Naive thymus-derived CD4-positive, alpha-beta T cell (primary cell): ENCODE data around the gene TMPO. TPM values are rescaled to one million over a fixed set of nuclear protein-coding genes. Genes with fewer than 3 reads are reported as not detected.

Source experiments
- ATAC-seq: fragments of 150-1000 bp; cut with Tn5 transposase; 2 replicates; pipeline ENCODE4 v1.10.0; 2021; ENCODE audit warnings: mild to moderate bottlenecking, moderate library complexity
- CTCF ChIA-PET: fragments of 350-600 bp; sonication (Branson Sonifier 250); formaldehyde crosslinking; loops from one replicate; lab custom pipeline; 2021; ENCODE audit warnings: antibody characterized with exemption; lab: Charles Lee
- POLR2A ChIA-PET: fragments of 350-600 bp; sonication (Branson Sonifier 250); formaldehyde crosslinking; loops from one replicate; lab custom pipeline; 2021; ENCODE audit warnings: antibody characterized with exemption, inconsistent platforms; lab: Charles Lee
- DNase-seq, 9 donors: peaks; one replicate each; pipeline versions ENCODE4 v3.0.0 to v3.0.0-alpha.2; 2020 to 2022; ENCODE audit warnings: mixed read lengths in 1 of 9
- H3K27ac ChIP-seq: one replicate; pipeline ENCODE4 v1.7.0; 2013; ENCODE audit warnings: mild to moderate bottlenecking, low read depth, low read length, moderate library complexity
- H3K27me3 ChIP-seq, 2 donors: one replicate each; pipeline ENCODE4 v1.7.0; 2013; ENCODE audit warnings: low read length in 2 of 2, mild to moderate bottlenecking in 2 of 2, moderate library complexity in 2 of 2; ENCODE audit not compliant: control insufficient read depth in 2 of 2, insufficient read depth in 2 of 2
- H3K36me3 ChIP-seq, 3 experiments: 1 replicate in 2 of 3; 2 replicates in 1 of 3; pipeline ENCODE4 v1.7.0; 2013; ENCODE audit warnings: low read length in 3 of 3, mild to moderate bottlenecking in 3 of 3, moderate library complexity in 1 of 3; ENCODE audit not compliant: insufficient read depth in 3 of 3, control insufficient read depth in 2 of 3
- H3K4me1 ChIP-seq, 2 donors: one replicate each; pipeline ENCODE4 v1.7.0; 2013; ENCODE audit warnings: low read length in 2 of 2, mild to moderate bottlenecking in 2 of 2, moderate library complexity in 1 of 2; ENCODE audit not compliant: control insufficient read depth in 2 of 2, insufficient read depth in 2 of 2
- H3K4me3 ChIP-seq: 2 replicates; pipeline ENCODE4 v1.7.0; 2013; ENCODE audit warnings: mild to moderate bottlenecking, low read length
- H3K9me3 ChIP-seq, 3 experiments: 1 replicate in 2 of 3; 2 replicates in 1 of 3; pipeline ENCODE4 v1.7.0; 2013; ENCODE audit warnings: low read length in 3 of 3; ENCODE audit not compliant: control insufficient read depth in 2 of 3
- H3K27ac Mint-ChIP-seq, 9 donors: one replicate each; pipeline ENCODE4 v1.8.0; 2020 to 2022; ENCODE audit warnings: mixed read lengths in 9 of 9, mild to moderate bottlenecking in 8 of 9, moderate library complexity in 5 of 9, inconsistent platforms in 2 of 9
- H3K27me3 Mint-ChIP-seq, 5 donors: one replicate each; pipeline ENCODE4 v1.8.0; 2021 to 2022; ENCODE audit warnings: mixed read lengths in 5 of 5, mild to moderate bottlenecking in 1 of 5
- H3K36me3 Mint-ChIP-seq, 5 donors: one replicate each; pipeline ENCODE4 v1.8.0; 2020 to 2022; ENCODE audit warnings: mixed read lengths in 5 of 5, mild to moderate bottlenecking in 3 of 5, inconsistent platforms in 1 of 5
- H3K4me1 Mint-ChIP-seq, 7 donors: one replicate each; pipeline ENCODE4 v1.8.0; 2020 to 2022; ENCODE audit warnings: mixed read lengths in 7 of 7, mild to moderate bottlenecking in 3 of 7, inconsistent platforms in 1 of 7
- H3K4me3 Mint-ChIP-seq, 10 donors: one replicate each; pipeline ENCODE4 v1.8.0; 2020 to 2022; ENCODE audit warnings: mild to moderate bottlenecking in 10 of 10, mixed read lengths in 10 of 10, moderate library complexity in 6 of 10, inconsistent platforms in 2 of 10
- H3K9me3 Mint-ChIP-seq, 11 donors: one replicate each; pipeline ENCODE4 v1.8.0; 2020 to 2022; ENCODE audit warnings: mixed read lengths in 11 of 11, mild to moderate bottlenecking in 4 of 11, inconsistent platforms in 1 of 11, moderate library complexity in 1 of 11
- intact Hi-C, 2 donors: fragments of 100-400 bp; cut with micrococcal nuclease; formaldehyde crosslinking; loops; one replicate each; pipeline ENCODE4 v1.15.1; 2023
- polyA plus RNA-seq, 2 donors: library from polyadenylated mRNA; unstranded; fragments of 300-500 nt; fragmentation: Illumina TruSeq; gene quantifications; one replicate each; pipeline ENCODE4 v1.2.3, GENCODE V29; 2021
- total RNA-seq, 6 experiments: library from RNA in 5 of 6; stranded (reverse) in 5 of 6; gene quantifications; 1 replicate in 5 of 6; 2 replicates in 1 of 6; pipeline ENCODE4 v1.2.3 and lab custom pipeline; 2021 to 2026

Gene TMPO
- total and polyA plus RNA-seq, 7 experiments from 2014 or later, result 62.8 to 267 (median 92.7) TPM

DNA sequence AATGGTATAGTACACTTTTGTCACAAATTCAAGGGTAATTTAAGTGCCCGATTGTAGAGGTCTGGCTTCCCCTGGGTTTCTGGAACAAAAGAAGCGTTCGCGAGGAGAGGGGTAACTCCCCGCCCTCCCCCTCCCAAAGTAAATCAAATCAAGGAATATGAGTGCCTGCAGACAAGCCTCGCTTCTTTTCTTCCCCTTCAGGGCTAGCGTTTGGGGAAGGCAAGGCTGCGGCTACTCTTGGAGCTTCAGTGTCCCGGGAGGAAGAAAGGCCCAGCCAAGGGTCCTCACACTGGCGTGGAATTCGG, 456 bp upstream of the TMPO start:
- H3K4me1 Mint-ChIP-seq, result peaks cover 25 to 56% (median 41%) of the 10 kb centered on the region in 7 donors
- Histone ChIP-seq H3K4me1 (peaks cover 10 to 22% of the 10 kb centered on the region in 2 donors), H3K27ac (peak overlapping the region; percentile 95), H3K9me3 (no peaks in the 10 kb centered on the region), H3K27me3 (no peaks in the 10 kb centered on the region), H3K36me3 (peaks cover 0 to 5% (median 0%) of the 10 kb centered on the region in 3 experiments), H3K4me3 (peak overlapping the region; percentile 92)
- peak overlapping the region; percentile 96 to 100 (median 98) for H3K4me3 Mint-ChIP-seq
- H3K27me3 Mint-ChIP-seq, result peaks cover 0 to 1% (median 0%) of the 10 kb centered on the region in 5 donors
- H3K27ac Mint-ChIP-seq, result peak overlapping the region; percentile 91 to 99 (median 98)
- intact Hi-C loops, result loop anchor here (1.0 to 10.0 kb wide), 7 partner anchors 12 to 1690 kb away; partner anchors contain the start of genes ACTR6 (in 2 of the 2), APAF1 (in 2 of the 2), SLC25A3 (in 2 of the 2) and NEDD1 (in 1 of the 2)
- ATAC-seq (no peak), DNase-seq (no peak)
- POLR2A ChIA-PET, result interaction anchor here (0.6 to 6.7 kb wide), 13 partner anchors 8 to 155 kb away, joined by 3 to 143 read pairs (median 4); partner anchors contain the start of genes IKBIP and SLC25A3
- CTCF ChIA-PET, result interaction anchor here (0.7 to 5.5 kb wide), 4 partner anchors 8 to 91 kb away, joined by 3 to 81 read pairs (median 5); no protein-coding TSS in a partner anchor
- peaks cover 3 to 26% (median 4%) of the 10 kb centered on the region in 5 donors for H3K36me3 Mint-ChIP-seq
- H3K9me3 Mint-ChIP-seq, result no peaks in the 10 kb centered on the region

GRCh38 chr12:98516111-98516873, 902 bp downstream of the TMPO start:
- CTCF ChIA-PET, result interaction anchor here (0.7 to 5.5 kb wide), 9 partner anchors 9 to 92 kb away, joined by 3 to 81 read pairs (median 4); no protein-coding TSS in a partner anchor
- Histone ChIP-seq H3K27me3 (no peaks in the 10 kb centered on the region), H3K36me3 (peaks cover 0 to 5% (median 0%) of the 10 kb centered on the region in 3 experiments), H3K9me3 (no peaks in the 10 kb centered on the region), H3K4me3 (peak overlapping the region; percentile 92), H3K4me1 (peaks cover 10 to 26% of the 10 kb centered on the region in 2 donors), H3K27ac (peak overlapping the region; percentile 95)
- Mint-ChIP-seq H3K4me3 (peak overlapping the region; percentile 96 to 100 (median 99)), H3K4me1 (peaks cover 33 to 69% (median 52%) of the 10 kb centered on the region in 7 donors), H3K27ac (peak overlapping the region; percentile 91 to 99 (median 99)), H3K36me3 (peaks cover 3 to 28% (median 4%) of the 10 kb centered on the region in 5 donors), H3K9me3 (no peaks in the 10 kb centered on the region), H3K27me3 (peaks cover 0 to 1% (median 0%) of the 10 kb centered on the region in 5 donors)
- POLR2A ChIA-PET, result interaction anchor here (0.7 to 6.7 kb wide), 11 partner anchors 9 to 1609 kb away, joined by 3 to 143 read pairs (median 6); partner anchors contain the start of genes NEDD1 and SLC25A3
- DNase-seq, result peak; percentile 53 to 90 (median 83)
- peak; percentile 79 for ATAC-seq
- intact Hi-C loops, result loop anchor here (1.0 to 10.0 kb wide), 9 partner anchors 16 to 1689 kb away; partner anchors contain the start of genes ACTR6 (in 2 of the 2) and BLTP3B (in 1 of the 2)

DNA sequence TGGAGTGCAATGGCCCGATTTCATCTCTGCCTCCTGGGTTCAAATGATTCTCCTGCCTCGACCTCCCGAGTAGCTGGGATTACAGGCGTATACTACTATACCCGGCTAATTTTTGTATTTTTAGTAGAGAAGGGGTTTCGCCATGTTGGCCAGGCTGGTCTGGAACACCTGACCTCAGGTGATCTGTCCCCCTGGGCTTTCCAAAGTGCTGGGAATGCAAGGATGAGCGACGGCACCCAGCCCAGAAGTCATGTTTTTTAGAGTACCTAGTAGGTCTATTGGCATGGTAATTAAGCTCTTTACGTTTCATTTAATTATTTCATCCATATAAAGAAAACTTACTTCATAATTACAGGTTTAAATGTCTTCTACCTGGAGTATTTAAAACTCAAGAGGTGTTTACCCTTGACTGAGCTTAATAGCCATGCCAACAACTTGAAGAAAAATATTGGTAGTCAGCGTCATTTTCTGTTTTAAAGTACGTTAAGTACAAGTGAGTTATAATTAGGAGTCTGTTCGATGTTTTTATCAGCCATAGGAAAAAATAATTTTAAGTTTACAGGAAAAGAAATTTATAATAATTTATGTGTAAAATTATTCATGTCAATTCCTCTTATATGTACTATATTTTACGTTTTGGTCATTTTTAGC, 4.0 kb downstream of the TMPO start:
- no peak for DNase-seq
- Histone ChIP-seq H3K36me3 (peaks cover 0 to 15% (median 0%) of the 10 kb centered on the region in 3 experiments), H3K4me1 (peaks cover 0 to 26% of the 10 kb centered on the region in 2 donors), H3K9me3 (no peaks in the 10 kb centered on the region), H3K27me3 (no peaks in the 10 kb centered on the region), H3K4me3 (peak overlapping the region; percentile 38), H3K27ac (no peak overlapping the region)
- no peak for ATAC-seq
- Mint-ChIP-seq H3K27me3 (peaks cover 0 to 1% (median 0%) of the 10 kb centered on the region in 5 donors), H3K4me1 (peaks cover 36 to 75% (median 59%) of the 10 kb centered on the region in 7 donors), H3K4me3 (peak overlapping the region; percentile 62 to 100 (median 81)), H3K9me3 (no peaks in the 10 kb centered on the region), H3K27ac (peak overlapping the region in 6 of 9 donors; percentile 38 to 81 (median 61)), H3K36me3 (peaks cover 3 to 23% (median 5%) of the 10 kb centered on the region in 5 donors)
- POLR2A ChIA-PET, result interaction anchor here (0.6 to 1.4 kb wide), 5 partner anchors 10 to 34 kb away, joined by 3 to 4 read pairs (median 3); no protein-coding TSS in a partner anchor
- intact Hi-C loops, result loop anchor here (2.0 to 10.0 kb wide), 4 partner anchors 37 to 1685 kb away; partner anchors contain the start of gene ACTR6 (in 2 of the 2)
- CTCF ChIA-PET, result interaction anchor here (1.3 to 1.7 kb wide), 2 partner anchors 14 to 28 kb away, joined by 6 to 9 read pairs; no protein-coding TSS in a partner anchor

DNA sequence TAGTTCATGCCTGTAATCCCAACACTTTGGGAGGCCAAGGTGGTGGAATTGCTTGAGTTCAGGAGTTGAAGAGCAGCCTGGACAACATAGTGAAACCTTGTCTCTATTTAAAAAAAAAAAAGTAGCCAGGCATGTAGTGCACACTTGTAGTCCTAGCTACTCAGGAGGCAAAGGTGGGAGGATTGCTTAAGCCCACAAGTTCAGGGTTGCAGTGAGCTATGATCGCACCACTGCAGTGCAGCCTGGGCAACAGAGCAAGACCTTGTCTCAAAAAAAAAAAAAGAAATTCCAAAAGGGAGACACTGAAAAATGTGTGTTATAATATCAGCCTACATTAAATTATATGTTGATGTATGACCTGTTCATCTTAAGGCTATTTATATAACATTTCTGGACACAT, 14.7 kb downstream of the TMPO start:
- no peak overlapping the region for H3K4me3 ChIP-seq

GRCh38 chr12:98532687-98533304, 17.4 kb downstream of the TMPO start:
- ChIA-PET POLR2A (interaction anchor here (0.6 to 1.3 kb wide), 4 partner anchors 11 to 44 kb away, joined by 3 read pairs; no protein-coding TSS in a partner anchor), CTCF (interaction anchor here (0.7 to 2.5 kb wide), 9 partner anchors 11 to 135 kb away, joined by 3 to 12 read pairs (median 3); no protein-coding TSS in a partner anchor)
- Histone ChIP-seq H3K36me3 (peaks cover 13 to 76% (median 13%) of the 10 kb centered on the region in 3 experiments), H3K4me1 (no peaks in the 10 kb centered on the region), H3K27me3 (no peaks in the 10 kb centered on the region), H3K27ac (no peak overlapping the region), H3K9me3 (no peaks in the 10 kb centered on the region), H3K4me3 (no peak overlapping the region)
- DNase-seq (peak in 7 of 9 donors; percentile 11 to 40 (median 32)), ATAC-seq (peak; percentile 68)
- Mint-ChIP-seq H3K9me3 (no peaks in the 10 kb centered on the region), H3K4me1 (peaks cover 4 to 38% (median 17%) of the 10 kb centered on the region in 7 donors), H3K27ac (peak overlapping the region in 2 of 9 donors; percentile 22 to 30), H3K36me3 (peaks cover 3 to 28% (median 13%) of the 10 kb centered on the region in 5 donors), H3K4me3 (no peak overlapping the region), H3K27me3 (no peaks in the 10 kb centered on the region)
- intact Hi-C loops, result loop anchor here (1.0 to 5.0 kb wide), 5 partner anchors 16 to 110 kb away; no protein-coding TSS in a partner anchor

More for the DNA sequence above, 14.7 kb downstream of the TMPO start:
- no peaks in the 10 kb centered on the region for H3K9me3 ChIP-seq
- peaks cover 9 to 58% (median 9%) of the 10 kb centered on the region in 3 experiments for H3K36me3 ChIP-seq
- ChIA-PET POLR2A (interaction anchor here (0.5 to 1.0 kb wide), 3 partner anchors 10 to 102 kb away, joined by 3 to 4 read pairs (median 3); no protein-coding TSS in a partner anchor), CTCF (interaction anchor here (0.7 to 1.0 kb wide), 2 partner anchors 39 to 95 kb away, joined by 3 read pairs; no protein-coding TSS in a partner anchor)
- Mint-ChIP-seq H3K27ac (no peak overlapping the region), H3K9me3 (no peaks in the 10 kb centered on the region), H3K27me3 (no peaks in the 10 kb centered on the region), H3K4me1 (peaks cover 3 to 47% (median 33%) of the 10 kb centered on the region in 7 donors), H3K36me3 (peaks cover 0 to 33% (median 13%) of the 10 kb centered on the region in 5 donors), H3K4me3 (no peak overlapping the region)
- DNase-seq, result no peak
- H3K4me1 ChIP-seq, result no peaks in the 10 kb centered on the region
- intact Hi-C loops, result loop anchor here in 1 of 2 donors (5.0 kb wide), 1 partner anchor 108 kb away; no protein-coding TSS in a partner anchor
- ATAC-seq, result no peak
- no peak overlapping the region for H3K27ac ChIP-seq
- no peaks in the 10 kb centered on the region for H3K27me3 ChIP-seq
